Ovary (tissue), 3 donors: ENCODE results near the gene BFAR.

Experiments used
- CTCF ChIP-seq, 3 donors: fragments of 450-650 bp in 2 of 3; fragments of 200-600 bp in 1 of 3; IDR thresholded peaks; one replicate each; pipeline versions ENCODE4 v1.5.1 to v1.8.0; 2016 to 2022; ENCODE audit warnings: antibody characterized with exemption in 3 of 3, mild to moderate bottlenecking in 1 of 3
- EP300 ChIP-seq: sonication (generic); formaldehyde crosslinking; IDR thresholded peaks from one replicate; pipeline ENCODE4 v1.6.1; 2017; ENCODE audit warnings: antibody characterized with exemption
- POLR2A ChIP-seq: fragments of 450-650 bp; IDR thresholded peaks from one replicate; pipeline ENCODE4 v1.6.1; 2017; ENCODE audit warnings: antibody characterized with exemption, mild to moderate bottlenecking, moderate library complexity
- donor health status: DM: no; HTN: no; CAD: no.

GRCh38 chr16:14635395-14636165, 2.8 kb downstream of the BFAR start:
- no peak for TF ChIP-seq CTCF (IDR thresholded peaks at IDR 0.05)
- TF ChIP-seq POLR2A, result no peak
- no peak for TF ChIP-seq EP300
